DND-41 (cell line): ENCODE data around the gene TPPP.
"Not testable (repeated sequence)": the region's sequence is repeated elsewhere in the genome, so short reads cannot be mapped to it uniquely, and the experiment has no call there.

Source experiments
- CTCF ChIP-seq: IDR thresholded peaks from 2 replicates; pipeline ENCODE4 v1.5.1; 2012; ENCODE audit warnings: borderline replicate concordance, low read length, moderate library complexity, mild to moderate bottlenecking; ENCODE audit not compliant: poor library complexity, severe bottlenecking; ENCODE audit errors: extremely low read depth
- EZH2 ChIP-seq: IDR thresholded peaks from 3 replicates; pipeline ENCODE4 v1.6.1; 2012; ENCODE audit warnings: borderline replicate concordance, low read depth, mild to moderate bottlenecking, moderate library complexity, low read length, inconsistent platforms; ENCODE audit not compliant: severe bottlenecking

- TF ChIP-seq EZH2, CTCF: not testable (repeated sequence)
These were observed 3.0 kb upstream of the TPPP start for GRCh38 chr5:696191-696590.
